NOMO-1 treated with DMSO at 0.1 percent for 48 hours (cell line): ENCODE results near the gene SYCP2L.
"Not testable (repeated sequence)": the region's sequence is repeated elsewhere in the genome, so short reads cannot be mapped to it uniquely, and the experiment has no call there.

Experiments used
- DNase-seq: peaks from one replicate; lab custom pipeline; 2025; ENCODE audit not compliant: unreplicated experiment; lab: John Stamatoyannopoulos, UW

The SYCP2L gene

DNA sequence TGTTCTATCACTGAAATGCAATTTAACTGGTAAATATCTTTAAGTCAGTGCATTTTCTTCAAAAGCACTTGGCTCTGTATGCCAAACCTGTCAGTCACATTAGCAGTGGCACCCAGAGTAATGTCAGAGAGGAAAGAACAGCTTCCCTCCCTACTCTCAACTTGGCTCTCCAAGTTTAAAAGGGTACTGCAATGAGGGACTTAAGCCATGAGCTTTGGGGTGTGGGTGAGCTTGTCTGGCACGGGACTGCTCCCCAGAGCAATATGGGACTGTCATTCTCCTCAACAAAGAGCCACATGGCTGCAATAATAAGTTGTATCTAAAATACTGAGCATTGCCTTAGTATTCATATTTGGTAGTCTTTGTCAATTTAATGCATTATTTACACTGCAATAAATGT, 9.0 kb upstream of the SYCP2L start:
- no peak for DNase-seq

DNA sequence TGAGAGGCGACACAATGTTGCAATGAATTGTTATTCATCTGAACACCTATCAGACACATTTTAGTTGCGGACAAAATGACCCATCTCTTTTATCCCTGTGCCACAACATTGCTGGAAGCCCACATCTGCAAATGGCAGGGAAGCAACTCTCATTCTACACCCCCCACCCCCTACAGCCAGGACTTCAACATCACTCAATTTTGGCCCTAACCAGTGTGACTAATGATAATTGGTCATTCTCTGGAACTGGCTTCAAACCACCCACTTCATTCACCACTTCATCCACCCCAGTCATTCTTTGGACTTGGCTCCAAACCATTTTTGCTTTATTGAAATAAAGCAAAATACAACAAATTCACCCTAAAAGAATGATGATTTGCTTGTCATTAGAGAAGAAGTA, 6.5 kb upstream of the SYCP2L start:
- no peak for DNase-seq

DNA sequence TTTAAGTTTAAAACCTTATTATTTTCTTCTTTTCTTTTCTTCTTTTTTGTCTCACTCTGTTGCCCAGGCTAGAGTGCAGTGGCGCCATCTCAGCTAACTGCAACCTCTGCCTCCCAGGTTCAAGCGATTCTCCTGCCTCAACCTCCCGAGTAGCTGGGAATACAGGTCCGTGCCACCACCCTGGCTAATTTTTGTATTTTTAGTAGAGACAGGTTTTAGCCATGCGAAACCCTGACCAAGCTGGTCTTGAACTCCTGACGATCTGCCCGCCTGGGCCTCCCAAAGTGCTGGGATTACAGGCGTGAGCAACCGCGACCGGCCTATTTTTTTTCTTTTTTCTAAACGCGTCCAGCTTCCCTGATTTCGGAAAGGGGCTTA, 4.6 kb upstream of the SYCP2L start:
- not testable (repeated sequence) for DNase-seq

DNA sequence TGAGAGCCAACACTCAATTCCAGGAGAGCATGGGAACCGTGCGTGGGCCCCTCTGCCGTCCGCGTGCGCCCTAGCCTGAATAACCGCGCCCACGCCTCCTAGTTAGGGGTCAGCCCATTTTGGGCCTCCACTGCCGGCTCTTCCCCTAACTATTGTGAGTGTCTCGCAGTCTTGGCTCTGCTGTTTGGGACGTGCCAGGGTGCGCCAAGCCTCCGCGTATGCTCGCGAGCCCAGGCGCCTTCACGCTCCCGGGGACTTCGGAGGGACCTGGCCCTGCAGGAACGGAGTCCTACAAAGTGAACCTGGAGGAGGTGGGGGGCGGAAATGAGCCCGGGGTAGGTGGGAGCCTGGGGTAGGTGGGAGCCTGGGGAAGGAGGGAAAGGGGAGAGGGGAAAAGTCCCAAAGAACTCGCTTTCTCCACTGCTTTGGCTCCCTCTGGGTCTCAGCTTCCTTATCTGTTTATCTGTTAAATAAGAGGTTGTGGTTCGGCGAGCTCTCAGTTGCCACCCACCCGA, 4.1 kb upstream of the SYCP2L start:
- no peak for DNase-seq

DNA sequence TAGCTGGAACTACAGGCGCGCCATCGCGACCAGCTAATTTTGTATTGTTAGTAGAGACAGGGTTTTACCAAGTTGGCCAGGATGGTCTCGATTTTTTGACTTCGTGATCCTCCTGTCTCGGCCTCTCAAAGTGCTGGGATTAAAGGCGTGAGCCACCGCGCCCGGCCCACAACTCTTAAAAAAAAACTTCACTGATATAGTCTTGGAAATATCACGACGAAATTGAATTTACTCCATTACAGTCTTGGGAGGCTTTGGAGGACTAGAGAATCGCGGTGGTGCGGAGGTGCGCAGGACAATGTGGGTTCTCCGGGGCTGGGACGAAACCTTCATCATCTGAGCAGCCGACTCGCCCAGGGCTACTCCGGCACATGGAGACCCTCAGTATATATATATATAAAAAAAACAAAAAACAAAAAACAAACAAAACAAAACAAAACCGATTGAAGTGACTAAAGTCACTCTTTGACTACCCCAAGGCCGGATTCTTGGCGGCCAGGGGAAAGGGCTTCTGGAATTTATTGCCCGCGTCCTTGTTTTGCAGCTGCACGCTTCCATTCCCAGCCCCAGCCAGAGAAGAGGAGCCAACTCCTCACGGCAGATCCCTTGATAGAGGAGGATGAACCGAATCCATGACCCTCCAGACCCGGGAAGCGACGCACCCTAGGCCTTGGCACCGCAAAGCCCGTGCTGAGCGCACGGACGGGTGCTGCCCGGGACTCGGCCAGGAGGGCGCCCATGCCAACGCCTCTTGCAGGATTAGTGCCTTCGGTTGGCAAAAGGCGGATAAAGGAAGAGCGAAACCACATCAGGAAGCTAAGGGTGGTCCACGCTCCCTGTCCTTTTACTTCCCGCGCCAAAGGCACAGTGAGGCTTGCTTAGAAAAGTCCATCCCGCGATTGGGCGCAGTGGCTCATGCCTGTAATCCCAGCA, 3.3 kb upstream of the SYCP2L start:
- DNase-seq: no peak

DNA sequence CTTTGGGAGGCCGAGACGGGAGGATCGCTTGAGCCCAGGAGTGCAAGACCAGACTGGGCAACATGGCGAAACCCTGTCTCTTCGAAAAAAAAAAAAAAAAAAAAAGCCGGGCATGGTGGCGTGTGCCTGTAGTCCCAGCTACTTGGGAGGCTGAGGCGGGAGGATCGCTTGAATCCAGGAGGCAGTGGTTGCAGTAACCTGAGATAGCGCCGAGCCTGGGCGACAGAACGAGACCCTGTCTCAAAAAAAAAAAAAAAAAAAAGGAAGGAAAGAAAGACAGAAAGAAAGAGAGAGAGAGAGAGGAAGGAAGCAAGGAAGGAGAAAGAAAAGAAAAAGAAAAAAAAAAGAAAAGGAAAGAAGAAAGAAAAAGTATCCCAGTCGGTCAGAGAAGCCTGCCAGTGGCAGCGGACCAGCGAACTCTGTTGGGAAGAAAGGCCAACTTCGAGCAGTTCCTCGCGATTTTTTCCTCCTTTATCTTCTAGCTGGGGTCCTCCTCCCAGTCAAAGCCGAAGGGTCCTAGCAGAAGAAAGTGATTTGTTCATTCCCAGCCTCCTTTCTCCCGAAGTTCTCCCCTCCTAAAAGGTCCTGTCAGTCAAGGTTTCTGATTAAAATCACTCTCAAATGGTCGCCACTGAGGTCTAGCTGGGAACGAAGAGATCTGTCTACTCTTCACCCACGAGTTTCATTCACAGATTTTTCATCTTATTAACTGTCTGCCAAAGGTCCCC, 2.4 kb upstream of the SYCP2L start:
- DNase-seq: no peak

DNA sequence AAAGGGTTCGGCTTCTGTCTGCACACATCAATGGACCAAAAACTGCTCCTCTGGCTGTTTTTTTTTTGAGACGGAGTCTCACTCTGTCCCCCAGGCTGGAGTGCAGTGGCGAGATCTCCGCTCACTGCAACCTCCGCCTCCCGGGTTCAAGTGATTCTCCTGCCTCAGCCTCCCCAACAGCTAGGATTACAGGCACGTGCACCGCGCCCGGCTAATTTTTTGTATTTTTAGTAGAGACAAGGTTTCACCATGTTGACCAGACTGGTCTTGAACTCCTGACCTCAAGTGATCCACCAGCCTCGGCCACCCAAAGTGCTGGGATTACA, 524 bp upstream of the SYCP2L start:
- not testable (repeated sequence) for DNase-seq

DNA sequence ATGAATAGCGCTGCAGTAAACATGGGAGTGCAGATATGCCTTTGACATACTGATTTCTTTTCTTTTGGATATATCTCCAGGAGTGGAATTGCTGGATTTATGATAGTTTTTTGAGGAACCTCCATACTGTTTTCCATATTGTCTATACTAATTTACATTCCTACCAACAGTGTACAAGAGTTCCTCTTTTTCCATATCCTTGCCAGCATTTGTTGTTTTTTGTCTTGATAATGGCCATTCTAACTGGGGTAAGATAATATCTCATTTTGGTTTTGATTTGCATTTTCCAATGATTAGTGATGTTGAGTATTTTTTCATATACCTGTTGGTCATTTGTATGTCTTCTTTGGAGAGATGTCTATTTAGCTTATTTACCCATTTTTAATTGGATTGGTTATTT, 3.3 kb downstream of the SYCP2L start:
- DNase-seq: no peak

DNA sequence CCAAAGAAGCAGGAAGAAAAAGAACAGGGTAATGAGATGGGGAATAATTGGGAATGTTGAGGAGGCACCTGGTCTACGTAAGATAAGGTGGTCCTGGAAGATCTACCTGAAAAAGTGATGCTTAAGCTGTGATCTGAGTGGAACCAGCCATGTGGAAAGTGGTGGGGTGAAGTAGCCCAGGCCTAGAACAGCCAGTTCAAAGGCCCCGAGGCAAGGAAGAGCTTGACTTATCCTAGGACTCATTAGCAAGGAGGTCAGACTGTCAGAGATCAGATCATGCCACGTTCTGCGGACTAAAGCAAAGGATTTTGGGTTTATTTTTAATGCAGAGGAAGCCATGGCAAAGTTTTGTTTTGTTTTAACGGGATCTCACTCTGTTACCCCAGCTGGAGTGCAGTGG, 5.1 kb downstream of the SYCP2L start:
- no peak for DNase-seq

DNA sequence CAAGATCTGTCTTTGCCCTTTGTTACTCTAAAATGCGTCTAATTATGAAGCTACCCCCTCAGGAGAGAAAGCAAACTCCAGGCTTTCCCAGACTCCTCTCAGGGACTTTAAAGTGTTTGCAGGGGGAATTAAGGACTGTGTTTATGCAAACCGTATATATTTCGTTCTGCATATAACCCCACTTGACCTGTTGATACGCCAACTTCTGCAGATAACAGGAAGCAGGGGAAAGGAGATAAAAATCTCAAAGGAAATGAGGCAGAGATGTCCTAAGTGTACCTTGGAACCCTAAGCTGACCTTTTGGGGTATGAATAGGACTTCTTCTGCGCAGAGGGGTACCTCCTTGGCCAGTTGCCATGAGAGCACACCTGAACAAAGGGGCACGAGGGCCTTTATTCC, 8.1 kb downstream of the SYCP2L start:
- no peak for DNase-seq

DNA sequence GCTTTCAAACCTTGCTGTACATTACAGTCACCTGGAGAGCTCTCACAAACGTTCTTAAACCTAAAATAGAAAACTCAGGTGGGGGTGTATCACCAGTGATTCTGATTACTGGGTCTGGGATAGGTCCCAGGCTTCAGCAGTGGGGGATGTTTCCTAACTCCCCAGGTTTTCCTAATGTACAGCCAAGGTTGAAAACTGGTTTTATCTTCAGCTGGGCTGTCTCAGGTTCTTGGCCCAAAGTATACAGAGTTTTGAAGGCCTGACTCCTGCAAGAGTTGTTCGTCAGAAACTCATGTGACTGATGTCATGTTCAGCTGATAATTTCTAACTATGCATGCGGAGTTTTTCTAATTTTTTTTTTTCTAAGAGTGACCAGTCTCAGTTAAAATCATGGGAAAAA, 9.8 kb downstream of the SYCP2L start:
- DNase-seq: no peak

DNA sequence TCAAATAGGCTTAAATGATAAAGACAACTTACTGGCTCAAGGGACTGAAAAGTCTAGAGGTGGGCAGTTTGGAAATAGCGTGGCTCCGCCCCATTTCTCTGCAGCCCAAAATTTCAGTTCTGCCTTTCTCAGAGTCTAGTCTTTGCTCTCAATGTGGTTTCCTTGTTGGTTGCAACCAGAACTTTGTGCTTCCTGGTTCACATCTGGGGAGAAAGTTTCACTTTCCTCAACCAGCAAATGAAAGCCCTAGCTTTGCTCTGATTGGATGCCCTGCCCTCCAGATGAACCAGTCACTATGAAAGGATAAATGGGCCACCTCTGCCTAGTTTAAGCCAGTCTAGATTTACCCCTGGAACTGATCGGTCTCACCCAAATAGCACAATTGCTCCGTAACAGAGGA, 14.9 kb downstream of the SYCP2L start:
- DNase-seq: peak; percentile 98

DNA sequence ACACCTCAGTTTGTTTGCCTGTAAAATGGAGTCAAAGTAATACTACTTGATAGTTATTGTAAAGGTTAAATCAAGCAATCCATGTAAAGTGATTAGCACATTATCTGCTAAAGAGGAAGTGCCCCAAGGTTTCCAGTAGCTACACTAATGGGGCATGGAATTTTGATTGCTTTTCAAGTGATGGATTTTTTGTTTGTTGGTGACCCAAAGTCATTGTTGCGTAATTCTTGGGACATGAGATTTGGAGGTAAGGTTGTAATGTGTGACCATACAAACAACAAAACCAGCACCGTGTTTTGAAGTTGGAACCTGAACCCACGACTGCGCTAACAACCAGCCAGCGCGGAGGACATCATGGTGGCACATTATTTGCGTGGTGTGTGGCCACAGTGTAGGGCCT, 17.2 kb downstream of the SYCP2L start:
- no peak for DNase-seq

DNA sequence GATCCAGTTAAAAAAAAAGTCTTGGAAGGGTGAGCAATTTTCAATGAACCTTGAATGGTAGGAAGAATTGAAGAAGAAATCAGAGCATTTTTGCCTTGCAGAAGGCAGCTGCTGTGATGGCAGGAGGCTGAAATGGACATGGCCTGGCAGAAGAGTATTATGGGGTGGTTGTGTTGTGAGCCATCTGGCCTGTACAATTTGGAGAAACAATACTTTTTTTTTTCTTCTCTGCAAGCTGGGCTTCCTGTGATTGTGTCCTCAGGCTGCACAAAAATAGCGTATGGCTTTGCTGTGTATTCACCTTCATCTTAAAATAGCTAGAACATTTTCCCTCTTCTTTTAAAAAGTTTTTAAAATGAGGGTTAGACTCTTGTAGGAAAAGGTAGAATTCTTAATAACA, 21.4 kb downstream of the SYCP2L start:
- DNase-seq: no peak

DNA sequence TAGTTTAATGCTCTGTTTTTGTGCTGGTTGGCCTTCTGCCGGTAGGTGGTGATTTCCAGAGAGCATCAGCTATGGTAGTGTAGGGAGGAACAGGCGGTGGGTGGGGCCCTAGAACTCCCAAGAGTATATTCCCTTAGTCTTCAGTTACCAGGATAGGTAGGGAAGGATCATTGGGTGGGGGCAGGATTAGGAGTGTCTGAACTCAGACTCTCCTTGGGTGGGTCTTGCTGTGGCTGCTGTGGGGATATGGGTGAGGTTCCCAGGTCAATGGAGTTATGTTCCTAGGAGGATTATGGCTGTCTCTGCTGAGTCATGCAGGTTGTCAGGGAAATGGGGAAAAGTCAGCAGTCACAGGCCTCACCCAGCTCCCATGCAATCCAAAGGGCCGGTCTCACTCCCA, 32.7 kb downstream of the SYCP2L start:
- DNase-seq: not testable (repeated sequence)

DNA sequence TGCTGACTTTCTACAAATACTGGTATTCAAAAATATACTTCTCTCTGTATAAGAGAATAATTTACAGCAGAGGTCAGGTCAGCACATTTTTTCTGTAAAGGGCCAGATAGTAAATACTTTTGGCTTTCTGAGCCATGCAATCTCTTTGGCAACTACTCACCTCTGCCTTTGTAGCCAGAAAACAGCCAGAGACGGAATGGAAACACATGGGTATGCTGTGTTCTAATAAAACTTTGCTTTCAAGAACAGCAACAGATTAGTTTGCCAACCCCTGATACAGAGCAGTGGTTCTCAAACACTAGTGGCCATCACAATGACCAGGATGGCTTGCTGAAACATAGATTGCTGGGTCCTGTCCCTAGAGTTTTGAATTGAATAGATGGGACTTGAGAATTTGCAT, 46.3 kb downstream of the SYCP2L start:
- no peak for DNase-seq

DNA sequence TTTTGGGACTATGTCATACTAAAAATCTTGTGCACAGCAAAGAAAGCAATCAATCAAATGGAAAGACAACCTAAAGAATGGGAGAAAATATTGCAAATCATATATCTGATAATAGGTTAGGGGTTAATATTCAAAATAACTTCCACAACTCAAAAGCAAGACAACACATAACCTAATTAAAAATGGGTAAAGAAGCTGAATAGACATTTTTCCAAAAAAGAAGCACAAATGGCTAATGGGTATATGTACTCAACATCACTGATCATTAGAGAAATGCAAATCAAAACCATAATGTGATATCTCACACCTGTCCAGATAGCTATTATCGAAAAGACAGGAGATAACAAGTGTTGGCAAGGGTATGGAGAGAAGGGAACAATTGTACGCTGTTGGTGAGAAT, 53.0 kb downstream of the SYCP2L start:
- DNase-seq: no peak

DNA sequence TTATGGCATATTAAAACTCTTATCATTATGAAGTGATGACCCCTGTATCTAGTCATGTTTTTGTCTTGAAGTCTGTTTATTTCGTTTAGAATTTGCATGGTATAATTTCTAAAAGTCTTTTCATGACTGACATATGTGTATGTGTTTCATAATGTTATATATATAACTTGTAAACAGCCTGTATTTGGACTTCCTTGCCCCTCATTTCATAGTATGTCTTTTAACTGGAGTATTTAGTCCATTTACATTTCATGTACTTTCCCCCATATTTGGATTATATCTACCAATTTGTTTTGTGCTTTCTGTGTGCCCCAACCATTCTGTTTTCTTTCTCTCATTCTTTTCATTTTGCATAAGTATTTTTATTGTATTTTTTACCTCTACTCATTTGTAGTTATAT, 59.0 kb downstream of the SYCP2L start:
- DNase-seq: no peak

DNA sequence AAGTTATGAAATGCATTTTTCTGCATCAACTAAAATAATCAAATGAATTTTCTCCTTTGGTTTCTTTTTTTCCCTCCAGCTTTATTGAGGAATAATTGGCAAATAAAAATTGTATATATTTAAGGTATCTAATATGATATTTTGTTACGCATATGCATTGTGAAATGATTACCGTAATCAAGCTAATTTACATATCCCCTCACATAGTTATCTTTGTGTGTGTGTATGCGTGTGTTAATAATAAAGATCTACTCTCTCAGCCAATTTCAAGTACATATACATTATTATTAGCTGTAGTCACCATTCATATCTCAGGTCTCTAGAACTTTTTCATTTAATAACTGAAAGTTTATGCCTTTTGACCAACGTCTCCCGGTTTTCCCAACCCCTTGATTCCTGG, 61.1 kb downstream of the SYCP2L start:
- DNase-seq: no peak

DNA sequence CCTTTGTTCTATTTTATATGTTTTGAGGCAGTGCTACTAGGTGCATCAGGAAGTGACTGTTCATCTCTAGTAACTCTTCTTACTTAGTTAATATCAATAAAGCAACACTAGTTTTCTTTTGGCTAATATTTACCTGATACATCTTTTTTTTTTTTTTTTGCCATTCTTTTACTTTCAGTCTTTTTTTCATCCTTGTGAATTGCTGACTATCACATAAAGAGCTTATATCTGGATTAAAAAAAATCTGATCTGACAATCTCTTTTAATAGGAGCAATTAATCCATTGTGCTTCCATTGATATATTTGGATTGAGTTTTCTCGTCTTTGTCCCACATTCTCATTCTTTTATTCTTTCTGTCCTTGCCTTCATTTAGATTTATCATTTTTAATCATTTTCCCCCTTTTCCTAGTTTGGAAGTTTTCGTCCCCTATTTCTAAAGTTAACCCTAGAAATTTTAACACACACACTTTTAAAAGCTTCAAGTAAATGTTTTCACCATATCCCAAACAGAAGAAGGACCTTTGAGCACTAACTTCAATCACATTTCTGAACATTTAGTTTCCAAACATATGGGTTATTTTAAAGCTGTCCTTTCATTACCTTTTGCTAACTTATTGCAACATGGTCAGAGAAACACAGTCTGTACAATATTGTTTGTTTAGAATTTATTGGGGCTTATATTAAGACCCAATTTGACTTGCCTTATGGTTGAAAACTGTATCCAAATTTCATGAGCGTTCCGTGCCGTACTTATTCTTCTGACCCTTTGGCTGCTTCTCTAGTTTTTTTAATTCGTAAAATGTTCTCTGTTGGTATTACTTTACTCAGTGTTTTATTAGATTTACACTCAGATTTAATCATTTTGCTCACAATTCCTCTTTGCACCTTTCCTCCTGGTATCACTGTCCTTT, 63.0 kb downstream of the SYCP2L start:
- no peak for DNase-seq

DNA sequence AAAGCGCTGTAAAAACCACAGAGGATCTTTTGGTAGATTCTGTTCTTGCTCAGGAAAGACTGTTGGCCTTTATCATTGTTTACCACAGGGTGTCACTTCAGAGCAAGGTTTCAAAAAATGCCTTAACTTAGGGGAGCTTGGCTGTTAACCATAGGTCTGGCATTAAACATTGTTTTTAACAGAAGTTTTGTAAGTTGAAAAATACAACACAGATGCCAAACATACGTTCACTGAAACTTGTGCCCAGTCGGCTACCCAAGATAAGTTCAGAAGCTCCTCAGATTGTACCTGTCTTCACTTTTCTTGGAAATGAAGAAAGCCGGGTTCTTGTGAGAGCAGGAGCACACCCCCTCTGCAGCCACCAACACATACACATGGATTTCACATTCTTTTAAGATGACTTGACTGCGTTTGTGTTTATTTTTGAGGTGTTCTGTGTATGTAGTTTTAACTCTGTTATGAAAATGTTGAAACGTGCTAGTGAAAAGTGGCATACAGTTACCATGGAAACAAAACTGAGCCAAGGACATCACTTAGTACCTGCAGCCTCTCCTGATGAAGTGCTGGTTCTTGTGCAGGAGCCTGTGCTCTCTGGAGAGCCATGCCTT, 64.9 kb downstream of the SYCP2L start:
- DNase-seq: no peak
